Glomerular endothelial cell (primary cell): ENCODE measurements around the gene ANKRD37. TPM values are rescaled to one million over a fixed set of nuclear protein-coding genes. Genes with fewer than 3 reads are reported as not detected.
"Not testable (repeated sequence)": the region's sequence is repeated elsewhere in the genome, so short reads cannot be mapped to it uniquely, and the experiment has no call there.

Experiments
- DNase-seq: peaks from one replicate; pipeline ENCODE4 v3.0.0-alpha.2; 2011; ENCODE audit warnings: low read depth, low spot score; ENCODE audit errors: extremely low read depth
- total RNA-seq: library from RNA; depleted of rRNA; stranded (reverse); fragments of >200 nt; gene quantifications from 2 replicates; pipeline ENCODE4 v1.2.3, GENCODE V29; 2015

Gene ANKRD37, protein sequence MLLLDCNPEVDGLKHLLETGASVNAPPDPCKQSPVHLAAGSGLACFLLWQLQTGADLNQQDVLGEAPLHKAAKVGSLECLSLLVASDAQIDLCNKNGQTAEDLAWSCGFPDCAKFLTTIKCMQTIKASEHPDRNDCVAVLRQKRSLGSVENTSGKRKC
- 6.8 and 11.4 TPM in 2 replicates for total RNA-seq

DNA sequence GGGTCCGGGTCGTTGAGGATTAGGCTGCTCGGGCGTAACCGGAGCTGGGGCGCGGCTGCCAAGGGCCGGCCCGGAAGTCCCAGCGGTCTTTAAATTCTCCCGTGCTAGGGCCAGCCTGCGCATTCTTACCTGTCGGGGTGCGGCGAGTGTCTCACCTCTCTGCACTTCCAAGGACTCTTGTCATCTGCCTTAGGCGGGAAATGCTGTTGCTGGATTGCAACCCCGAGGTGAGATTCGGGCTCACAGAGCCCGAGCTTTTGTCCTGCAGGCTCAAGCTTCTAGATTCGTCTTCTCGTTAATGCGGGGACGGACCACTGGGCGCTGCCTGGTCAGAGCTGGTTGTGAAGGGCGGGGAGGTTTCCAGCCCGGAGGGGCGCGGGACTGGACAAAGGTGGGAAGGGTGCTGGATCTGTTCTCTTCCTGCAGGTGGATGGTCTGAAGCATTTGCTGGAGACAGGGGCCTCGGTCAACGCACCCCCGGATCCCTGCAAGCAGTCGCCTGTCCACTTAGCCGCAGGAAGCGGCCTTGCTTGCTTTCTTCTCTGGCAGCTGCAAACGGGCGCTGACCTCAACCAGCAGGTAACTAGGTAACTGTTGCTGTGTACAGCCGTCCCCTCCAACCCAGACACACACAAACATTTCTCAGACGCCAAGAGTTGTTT lies at the start of gene ANKRD37:
ANKRD37 (plus strand) TSS at position 118 of the 662 bp plus-strand sequence; CDS start at position 201, 83 bp downstream.
- DNase-seq = no peak

DNA sequence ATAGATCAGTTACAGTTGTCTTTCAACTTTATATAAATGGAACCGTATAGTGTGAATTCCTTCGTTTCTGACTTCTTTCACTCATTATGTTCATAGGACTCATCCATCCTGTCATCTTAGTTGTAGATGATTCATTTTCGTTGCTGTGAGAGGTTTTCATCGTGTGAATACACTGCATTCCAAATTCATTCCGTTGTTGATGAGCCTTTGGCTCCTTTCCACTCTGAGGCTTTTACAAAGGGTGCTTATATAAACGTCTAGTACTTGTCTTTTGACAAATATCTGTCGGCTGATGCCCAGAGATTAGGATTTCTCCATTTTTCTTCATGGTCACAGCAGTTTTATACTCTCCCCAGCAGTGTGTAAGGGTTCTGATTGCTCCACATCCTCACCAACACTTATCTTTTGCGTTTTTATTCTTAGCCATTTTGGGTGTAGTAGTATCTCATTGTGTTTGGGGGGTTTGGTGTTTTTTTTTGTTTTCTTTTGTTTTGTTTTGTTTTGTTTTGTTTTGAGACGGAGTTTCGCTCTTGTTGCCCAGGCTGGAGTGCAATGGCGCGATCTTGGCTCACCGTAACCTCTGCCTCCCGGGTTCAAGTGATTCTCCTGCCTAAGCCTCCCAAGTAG lies 49.6 kb upstream of the ANKRD37 start:
- no peak for DNase-seq

DNA sequence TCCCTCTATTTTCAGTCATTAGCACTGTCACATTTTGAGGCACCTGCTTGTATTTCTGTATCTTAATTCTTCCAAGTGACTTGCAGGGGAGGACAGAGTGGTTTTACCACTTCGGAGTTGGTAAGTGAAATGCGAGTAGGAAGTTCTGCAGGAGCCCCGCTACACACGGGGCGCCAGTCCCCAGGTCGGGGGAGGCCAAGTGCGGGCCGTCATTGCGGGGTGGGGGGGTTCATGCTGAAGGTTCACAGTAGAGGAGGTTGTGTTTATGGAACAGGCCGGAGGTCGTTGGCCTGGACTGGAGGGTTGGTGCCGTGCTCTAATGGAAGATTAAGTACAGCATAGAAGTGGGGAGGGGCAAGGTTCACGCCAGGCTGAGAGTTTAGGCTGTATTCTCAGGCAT lies 45.0 kb upstream of the ANKRD37 start:
- DNase-seq = no peak

DNA sequence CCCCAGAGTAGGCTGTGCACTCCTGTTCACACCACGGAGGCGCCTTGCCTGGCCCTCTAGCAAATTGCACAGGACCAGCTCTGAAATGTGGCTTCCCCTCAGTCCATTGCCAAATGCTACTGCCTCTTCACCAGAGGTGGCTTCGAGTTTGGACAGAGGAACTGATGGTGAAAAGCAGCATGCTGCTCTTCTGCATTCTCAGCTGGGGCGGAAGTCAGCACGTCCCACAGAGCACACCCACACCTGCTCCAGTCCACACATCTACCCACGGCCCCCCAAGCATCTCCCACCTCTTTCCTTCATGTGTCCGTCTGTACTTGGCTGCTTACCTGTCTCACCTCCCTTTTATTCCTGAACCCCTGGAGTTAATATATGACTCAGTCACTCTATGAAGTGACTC lies 44.4 kb upstream of the ANKRD37 start:
- DNase-seq = no peak

DNA sequence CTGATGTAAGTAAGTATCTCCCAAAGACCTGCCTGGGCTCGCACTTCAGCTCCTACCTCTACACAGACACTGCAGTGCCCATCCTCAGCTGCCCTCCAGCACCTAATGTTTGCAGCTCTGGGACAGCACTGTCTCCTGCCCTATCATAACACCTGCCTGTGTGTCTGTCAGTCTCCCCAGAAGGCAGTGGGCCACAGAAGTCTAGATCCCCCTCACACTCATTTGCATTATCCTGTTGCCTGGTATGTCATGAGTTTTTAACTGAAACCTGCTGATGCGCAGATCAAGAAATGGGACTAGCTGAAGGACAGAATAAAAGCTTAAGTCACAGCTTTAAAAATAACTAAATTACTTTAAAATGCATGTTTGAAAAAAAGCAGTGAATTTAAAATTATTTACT lies 43.9 kb upstream of the ANKRD37 start:
- DNase-seq = no peak

DNA sequence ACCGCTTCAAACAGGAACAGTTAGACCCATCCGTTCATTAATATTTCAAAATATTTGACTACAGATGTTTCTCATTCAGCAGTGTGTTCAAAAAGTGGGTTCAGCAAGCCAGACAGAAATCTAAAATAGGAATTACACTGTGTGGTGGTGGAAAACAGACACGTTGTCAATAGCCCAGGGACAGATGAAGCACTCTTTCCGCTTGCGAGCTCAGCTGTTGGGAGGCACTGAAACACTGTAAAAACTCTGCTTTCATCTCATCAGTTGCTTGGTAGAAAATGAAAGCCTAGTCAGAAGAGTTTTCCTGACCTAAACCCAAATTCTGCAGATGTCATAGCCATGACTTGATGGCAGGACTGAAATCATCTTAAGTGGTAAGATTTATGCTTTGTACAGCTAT lies 39.4 kb upstream of the ANKRD37 start:
- no peak for DNase-seq

DNA sequence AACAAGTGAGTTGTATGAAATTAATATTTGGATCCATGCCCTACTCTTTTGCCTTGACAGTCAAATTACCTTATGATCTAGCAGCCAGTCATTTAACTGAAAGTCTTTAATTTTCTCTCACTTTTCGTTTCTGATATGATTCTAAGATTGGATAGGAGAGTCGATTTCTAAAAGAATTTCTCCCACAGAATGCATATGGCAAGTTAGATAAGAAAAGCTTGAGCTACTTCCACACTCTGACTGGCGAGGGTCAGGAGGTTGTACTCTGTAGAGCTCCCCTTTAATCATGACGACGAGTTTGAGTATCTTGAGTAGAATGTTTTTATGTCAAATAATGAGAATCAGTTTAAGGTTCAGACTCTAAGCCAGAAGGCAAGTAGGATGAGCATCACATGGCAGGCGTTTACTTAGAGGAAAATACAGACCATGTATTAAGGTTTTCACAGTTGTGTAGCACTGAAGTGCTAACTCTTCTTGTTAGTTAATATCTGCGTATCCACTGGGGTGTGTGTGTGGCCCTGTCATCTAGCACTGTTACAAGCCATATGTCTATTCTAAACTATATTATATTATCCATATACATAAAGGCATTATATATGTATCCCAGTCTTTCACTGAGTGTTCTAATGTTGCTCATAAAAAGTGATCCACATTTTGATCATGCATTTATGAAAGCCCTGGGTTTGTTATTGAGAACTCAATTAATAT lies 38.8 kb upstream of the ANKRD37 start:
- no peak for DNase-seq

DNA sequence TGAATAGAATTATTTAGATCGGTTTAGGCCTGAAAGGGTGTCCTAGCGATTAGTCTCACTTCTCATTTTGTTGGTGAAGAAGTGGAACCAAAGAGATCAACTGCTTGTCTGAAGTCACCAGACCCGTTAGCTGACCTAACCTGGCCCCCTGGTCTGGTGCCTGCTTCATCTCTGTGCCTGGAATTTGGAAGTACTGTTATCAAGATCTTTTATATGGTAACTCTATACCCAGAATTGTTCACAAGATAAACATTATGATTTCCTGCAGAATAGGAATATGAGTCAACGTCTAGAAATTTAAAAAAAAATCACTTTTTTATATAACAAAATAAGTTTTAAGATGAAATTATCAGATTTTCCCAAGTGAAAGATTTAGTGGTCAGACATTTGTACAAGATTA lies 38.1 kb upstream of the ANKRD37 start:
- peak; percentile 64 for DNase-seq

DNA sequence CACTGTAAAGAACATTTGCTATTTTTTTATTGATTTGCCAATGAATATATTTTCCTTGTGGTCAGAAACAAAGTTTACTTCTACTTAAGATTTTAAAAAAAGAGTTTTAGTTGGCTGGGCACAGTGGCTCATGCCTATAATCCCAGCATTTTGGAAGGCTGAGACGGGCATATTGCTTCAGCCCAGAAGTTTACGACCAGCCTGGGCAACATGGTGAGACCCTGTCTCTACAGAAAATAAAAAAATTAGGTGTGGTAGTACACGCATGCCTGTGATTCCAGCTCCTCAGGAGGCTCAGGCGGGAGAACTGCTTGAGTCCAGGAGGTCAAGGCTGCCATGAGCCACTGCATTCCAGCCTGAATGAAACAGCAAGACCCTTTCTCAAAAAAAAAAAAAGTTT lies 37.7 kb upstream of the ANKRD37 start:
- DNase-seq = no peak

DNA sequence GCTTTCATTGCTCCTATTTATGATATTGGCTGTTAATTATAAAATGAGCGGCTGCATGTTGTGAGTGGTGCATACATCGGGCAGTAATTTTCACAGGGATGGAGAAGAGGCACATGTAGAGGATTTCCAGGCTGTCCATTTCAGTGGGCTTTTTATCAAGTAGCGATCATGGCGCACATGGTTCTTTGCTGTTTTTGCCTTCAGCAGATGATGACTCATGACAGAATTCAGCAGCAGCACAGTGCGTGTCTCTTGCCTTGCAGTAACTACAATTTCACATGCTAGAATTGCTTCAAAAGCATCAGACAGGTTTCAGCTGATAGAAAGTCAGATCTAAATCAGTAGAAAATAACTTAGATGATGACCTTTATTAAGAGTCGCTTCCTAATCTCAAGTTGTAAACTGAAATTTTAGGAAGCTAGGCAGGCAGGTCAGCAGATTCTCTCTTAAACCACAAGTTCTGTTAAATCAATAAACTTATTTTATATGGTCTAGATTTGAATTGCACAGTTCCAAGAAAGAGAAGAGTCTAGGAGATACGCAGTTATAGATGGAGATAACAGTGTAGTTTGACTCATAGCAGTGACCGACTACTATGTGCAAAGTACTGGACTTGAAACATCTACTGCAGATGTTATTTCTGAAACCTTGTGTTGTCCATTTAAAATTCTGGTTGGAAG lies 36.7 kb upstream of the ANKRD37 start:
- no peak for DNase-seq

DNA sequence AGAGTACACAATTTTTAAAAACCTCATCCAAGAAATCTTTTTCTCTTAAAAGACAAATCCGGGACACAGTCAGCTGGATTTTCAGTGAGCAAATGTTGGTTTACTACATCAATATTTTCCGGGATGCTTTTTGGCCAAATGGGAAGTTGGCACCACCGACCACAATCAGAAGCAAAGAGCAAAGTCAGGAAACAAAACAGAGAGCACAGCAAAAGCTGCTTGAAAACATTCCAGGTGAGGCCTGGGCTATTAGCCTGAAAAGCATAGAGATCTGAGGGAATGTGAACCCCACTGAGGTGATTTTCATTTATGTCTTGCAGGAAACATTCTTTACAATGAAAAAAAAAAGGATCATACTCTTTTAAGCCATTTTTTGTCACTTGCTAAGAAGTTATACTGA lies 34.8 kb upstream of the ANKRD37 start:
- no peak for DNase-seq

DNA sequence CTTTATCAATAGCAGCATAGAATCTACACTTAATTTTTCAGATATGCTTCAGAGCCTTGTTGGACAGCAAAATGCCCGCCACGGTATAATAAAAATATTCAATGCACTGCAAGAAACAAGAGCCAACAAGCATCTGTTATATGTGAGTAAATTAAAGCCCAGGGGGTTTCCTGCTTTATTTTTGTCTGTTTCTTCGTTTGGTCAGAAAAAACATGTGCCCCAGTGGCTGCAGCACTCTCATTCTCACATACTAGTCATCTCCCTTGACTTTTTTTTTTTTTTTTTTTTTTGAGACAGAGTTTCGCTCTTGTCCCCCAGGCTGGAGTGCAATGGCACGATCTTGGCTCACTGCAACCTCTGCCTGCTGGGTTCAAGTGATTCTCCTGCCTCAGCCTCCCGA lies 34.1 kb upstream of the ANKRD37 start:
- not testable (repeated sequence) for DNase-seq

DNA sequence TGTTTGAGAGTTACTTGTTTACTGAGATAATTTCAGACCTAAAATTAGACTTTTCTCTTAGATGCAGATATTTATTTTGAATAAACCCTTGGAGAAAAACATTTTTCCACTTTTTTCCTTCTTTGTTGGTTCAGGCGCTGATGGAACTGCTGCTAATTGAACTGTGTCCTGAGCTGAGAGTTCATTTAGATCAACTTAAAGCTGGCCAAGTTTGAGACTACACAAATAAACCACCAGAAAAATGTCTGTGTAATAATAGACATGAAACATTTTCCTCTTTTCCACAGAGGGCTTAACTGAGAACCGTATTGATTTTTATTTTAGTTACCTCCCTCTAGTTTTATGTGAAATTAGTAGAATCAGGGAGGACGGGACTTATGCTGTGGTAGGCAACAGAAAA lies 33.4 kb upstream of the ANKRD37 start:
- DNase-seq = no peak

DNA sequence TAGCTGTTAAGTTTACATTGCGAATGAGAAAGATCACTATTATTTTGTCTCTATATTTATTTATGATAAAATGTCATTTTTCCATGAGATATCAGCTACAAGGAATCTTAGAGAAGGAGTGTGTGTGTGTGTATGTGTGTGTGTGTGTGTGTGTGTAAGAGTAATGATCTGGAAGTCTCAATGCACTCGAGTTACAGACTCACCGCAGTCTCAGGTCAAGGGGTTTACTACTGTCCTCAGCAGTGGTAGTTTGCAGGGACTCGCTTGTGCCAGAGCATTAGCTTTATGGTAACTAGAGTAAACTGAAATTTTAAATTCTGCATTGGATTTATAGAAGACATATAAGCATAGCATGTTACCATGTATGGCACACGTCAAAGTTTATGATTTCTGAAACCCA lies 31.8 kb upstream of the ANKRD37 start:
- DNase-seq = no peak

DNA sequence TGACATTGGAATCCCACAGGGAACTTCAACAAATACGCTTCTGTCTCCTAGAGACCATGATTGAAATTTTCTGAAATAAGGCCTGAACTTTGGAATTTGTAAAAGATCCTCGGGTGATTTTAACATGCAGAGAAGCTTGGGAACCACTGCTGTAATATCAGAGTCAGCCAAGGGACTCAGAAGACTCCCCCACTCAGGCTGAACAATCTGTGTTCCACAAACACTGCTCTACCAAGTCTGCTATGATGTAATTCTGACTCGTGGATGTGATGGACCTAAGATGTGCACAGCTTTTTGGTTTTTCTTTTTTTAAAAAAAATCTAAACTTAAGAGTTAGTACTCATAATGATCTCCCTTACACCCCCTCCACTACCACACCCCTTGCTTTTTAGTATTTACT lies 26.9 kb upstream of the ANKRD37 start:
- no peak for DNase-seq

DNA sequence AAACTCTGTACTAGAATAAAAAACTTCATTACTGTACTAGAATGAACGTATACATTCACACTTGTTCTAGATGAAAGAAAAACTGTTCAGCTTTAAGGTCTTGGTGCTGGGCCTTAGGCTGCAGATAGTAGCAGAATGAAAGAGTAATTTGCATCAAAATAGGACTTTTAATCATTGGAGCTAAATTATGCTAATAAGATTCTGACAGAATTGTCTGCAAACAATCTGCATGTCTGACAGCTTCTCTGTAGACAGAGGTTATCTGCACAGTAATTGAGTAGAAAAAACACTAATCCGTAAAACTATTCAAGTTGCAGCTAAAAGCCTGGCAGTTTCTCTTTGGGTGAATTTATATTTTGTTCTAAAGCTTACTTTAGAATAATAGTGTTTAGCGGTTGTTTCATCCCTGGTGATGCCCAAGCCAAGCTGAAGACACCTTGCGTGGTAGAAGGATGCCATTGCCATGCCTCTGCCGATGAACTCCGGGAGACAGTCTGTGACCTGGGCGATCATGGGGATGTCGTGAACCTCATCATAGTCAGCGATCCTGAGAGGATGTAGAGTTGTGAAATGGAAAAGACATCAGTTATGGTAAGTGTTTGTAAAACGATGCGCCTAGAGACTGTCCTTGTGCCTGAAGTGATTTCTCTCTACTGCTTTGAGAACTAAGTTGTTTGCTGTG lies 26.2 kb upstream of the ANKRD37 start:
- no peak for DNase-seq

DNA sequence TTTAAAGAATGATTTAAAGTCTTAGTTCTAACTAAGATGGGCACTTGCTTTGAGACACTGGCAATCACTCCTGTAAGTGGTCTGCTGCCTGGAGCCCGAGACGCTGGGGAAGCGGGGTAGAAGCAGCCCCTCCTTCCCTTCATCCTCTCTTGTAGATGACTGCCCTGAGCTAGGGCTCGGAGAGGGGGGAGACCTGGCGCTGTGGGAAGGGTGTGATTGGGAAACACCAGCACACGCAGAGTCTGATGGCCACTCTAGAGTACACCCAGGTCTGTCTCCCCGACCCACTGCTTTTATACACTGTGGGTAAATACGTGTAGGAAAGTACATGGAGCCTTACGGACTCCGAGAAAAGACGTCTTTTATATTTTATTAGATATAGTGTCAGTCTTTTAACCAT lies 24.9 kb upstream of the ANKRD37 start:
- DNase-seq = no peak

DNA sequence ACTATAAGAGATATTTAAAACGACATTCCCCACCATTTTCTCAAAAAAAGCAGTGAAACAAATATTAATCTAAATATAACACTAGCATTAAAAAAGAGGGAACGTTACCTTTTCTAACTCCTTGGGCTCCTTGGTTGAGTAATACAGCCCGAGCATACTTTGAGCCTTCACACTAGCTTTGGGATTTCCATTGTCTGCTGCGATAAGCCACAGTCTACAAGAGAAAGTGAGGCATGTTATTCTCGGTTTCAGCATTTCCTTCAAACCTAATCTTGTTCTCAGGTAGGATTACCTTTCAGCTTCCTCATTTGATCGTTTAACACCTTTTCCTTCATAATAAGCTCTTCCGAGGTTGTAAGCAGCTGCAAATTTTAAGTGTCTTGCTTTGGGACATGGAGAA lies 22.6 kb upstream of the ANKRD37 start:
- no peak for DNase-seq

DNA sequence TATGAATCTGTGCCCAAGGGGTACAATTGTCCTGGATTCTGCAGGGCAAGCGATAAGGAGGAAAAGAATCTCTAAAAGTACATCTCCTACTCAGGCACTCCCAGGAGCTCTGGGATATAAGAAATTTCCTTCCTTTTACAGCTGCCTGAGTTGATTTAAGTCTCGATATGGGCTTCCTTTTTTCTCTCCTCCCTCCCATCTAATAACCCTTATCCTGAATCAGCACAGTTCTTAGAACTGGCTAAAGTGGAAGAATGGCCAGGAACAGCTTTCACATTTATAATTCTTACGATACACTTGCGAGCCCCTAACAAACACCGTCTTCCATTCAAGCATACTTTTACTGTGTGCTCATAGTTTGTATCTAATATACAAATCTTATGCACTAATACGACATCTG lies 22.1 kb upstream of the ANKRD37 start:
- DNase-seq = no peak

DNA sequence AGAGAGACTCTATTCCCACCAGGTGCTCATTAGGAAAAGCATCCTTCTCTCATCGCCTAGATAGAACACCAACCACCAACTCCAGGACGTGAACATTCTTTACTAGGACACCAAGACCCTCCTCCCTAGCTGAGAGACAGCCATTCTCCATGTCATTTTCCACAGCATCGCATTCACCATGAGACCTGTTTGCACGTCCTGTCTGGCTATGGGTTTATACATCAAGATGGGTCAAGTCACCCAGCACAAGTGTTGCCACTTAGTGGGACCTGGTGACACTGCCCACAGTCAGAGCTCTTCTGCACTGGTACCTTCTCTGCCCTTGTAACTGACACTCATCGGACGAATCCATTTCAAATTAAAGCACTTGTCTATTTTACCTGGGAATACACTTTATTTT lies 18.4 kb upstream of the ANKRD37 start:
- DNase-seq = no peak
